AG04449 (cell line): Measurements from ENCODE around the gene AGBL4.
"Not testable (repeated sequence)": the region's sequence is repeated elsewhere in the genome, so short reads cannot be mapped to it uniquely, and the experiment has no call there.

ENCODE experiments used
- CTCF ChIA-PET: fragments of 350-600 bp; formaldehyde crosslinking; extraction: SDS; loops from one replicate; lab custom pipeline; 2021; ENCODE audit warnings: antibody characterized with exemption; lab: Yijun Ruan, JAX
- POLR2A ChIA-PET: fragments of 400-600, 350-600 bp; formaldehyde crosslinking; extraction: SDS; loops from one replicate; lab custom pipeline; 2020; ENCODE audit warnings: antibody characterized with exemption, inconsistent platforms; lab: Yijun Ruan, JAX
- DNase-seq: peaks from one replicate; pipeline ENCODE4 v3.0.0-alpha.2; 2010; ENCODE audit warnings: low read depth, low spot score
- H3K4me3 ChIP-seq: 2 replicates; pipeline ENCODE4 v1.5.1; 2011; ENCODE audit warnings: low read depth, mild to moderate bottlenecking, control low read depth, low read length
- CTCF ChIP-seq: IDR thresholded peaks from one replicate; pipeline ENCODE4 v1.5.1; 2011; ENCODE audit warnings: mild to moderate bottlenecking, moderate library complexity, low read length, control low read depth, inconsistent platforms; ENCODE audit not compliant: insufficient read depth; ENCODE audit errors: missing control alignments

Gene AGBL4

GRCh38 chr1:49854741-49855140, 169.0 kb downstream of the AGBL4 start:
- no peak for TF ChIP-seq CTCF
- no peak for DNase-seq
- ChIA-PET POLR2A (no interaction called here), CTCF (no interaction called here)
- no peak overlapping the region for H3K4me3 ChIP-seq

- no peak overlapping the region for H3K4me3 ChIP-seq
- no peak for TF ChIP-seq CTCF
- no peak for DNase-seq
- ChIA-PET POLR2A (no interaction called here), CTCF (no interaction called here)
Measured at GRCh38 chr1:49842596-49842995, 181.2 kb downstream of the AGBL4 start.

GRCh38 chr1:49841767-49842166, 182.0 kb downstream of the AGBL4 start:
- POLR2A ChIA-PET, result no interaction called here
- no peak for DNase-seq
- CTCF ChIA-PET, result no interaction called here
- TF ChIP-seq CTCF, result no peak
- no peak overlapping the region for H3K4me3 ChIP-seq

- ChIA-PET CTCF (no interaction called here), POLR2A (no interaction called here)
- no peak overlapping the region for H3K4me3 ChIP-seq
- no peak for TF ChIP-seq CTCF
- no peak for DNase-seq
Measured at GRCh38 chr1:49824261-49824660, 199.5 kb downstream of the AGBL4 start.

- no peak for DNase-seq
- TF ChIP-seq CTCF, result no peak
- no peak overlapping the region for H3K4me3 ChIP-seq
- POLR2A ChIA-PET, result no interaction called here
- CTCF ChIA-PET, result no interaction called here
Measured at GRCh38 chr1:49817681-49818080, 206.1 kb downstream of the AGBL4 start.

GRCh38 chr1:49787013-49787412, 236.7 kb downstream of the AGBL4 start:
- POLR2A ChIA-PET, H3K4me3 ChIP-seq, CTCF ChIA-PET, DNase-seq: not testable (repeated sequence)

GRCh38 chr1:49765034-49765433, 258.7 kb downstream of the AGBL4 start:
- ChIA-PET POLR2A (no interaction called here), CTCF (no interaction called here)
- no peak overlapping the region for H3K4me3 ChIP-seq
- TF ChIP-seq CTCF, result no peak
- no peak for DNase-seq

GRCh38 chr1:49738118-49738517, 285.6 kb downstream of the AGBL4 start:
- H3K4me3 ChIP-seq, DNase-seq, POLR2A ChIA-PET, CTCF ChIA-PET: not testable (repeated sequence)
